Fibroblast of villous mesenchyme (primary cell): ENCODE data around the gene TPM2. TPM values are rescaled to one million over a fixed set of nuclear protein-coding genes. Genes with fewer than 3 reads are reported as not detected.

Experiments
- DNase-seq: peaks from one replicate; pipeline ENCODE4 v3.0.0-alpha.2; 2010; ENCODE audit warnings: low read depth
- H3K4me3 ChIP-seq: 2 replicates; pipeline ENCODE4 v1.5.1; 2011; ENCODE audit warnings: low read depth, mild to moderate bottlenecking, low read length
- total RNA-seq: library from RNA; depleted of rRNA; stranded (reverse); fragments of >200 nt; gene quantifications from 2 replicates; pipeline ENCODE4 v1.2.3, GENCODE V29; 2012
- TF ChIP-seq, protein P1 (sequence below): IDR thresholded peaks from 2 replicates; pipeline ENCODE4 v1.5.1; 2012; ENCODE audit warnings: low read depth, mild to moderate bottlenecking, low read length; ENCODE audit not compliant: insufficient read depth

The TPM2 gene
- total RNA-seq, 1 donor = 1,893 TPM

DNA sequence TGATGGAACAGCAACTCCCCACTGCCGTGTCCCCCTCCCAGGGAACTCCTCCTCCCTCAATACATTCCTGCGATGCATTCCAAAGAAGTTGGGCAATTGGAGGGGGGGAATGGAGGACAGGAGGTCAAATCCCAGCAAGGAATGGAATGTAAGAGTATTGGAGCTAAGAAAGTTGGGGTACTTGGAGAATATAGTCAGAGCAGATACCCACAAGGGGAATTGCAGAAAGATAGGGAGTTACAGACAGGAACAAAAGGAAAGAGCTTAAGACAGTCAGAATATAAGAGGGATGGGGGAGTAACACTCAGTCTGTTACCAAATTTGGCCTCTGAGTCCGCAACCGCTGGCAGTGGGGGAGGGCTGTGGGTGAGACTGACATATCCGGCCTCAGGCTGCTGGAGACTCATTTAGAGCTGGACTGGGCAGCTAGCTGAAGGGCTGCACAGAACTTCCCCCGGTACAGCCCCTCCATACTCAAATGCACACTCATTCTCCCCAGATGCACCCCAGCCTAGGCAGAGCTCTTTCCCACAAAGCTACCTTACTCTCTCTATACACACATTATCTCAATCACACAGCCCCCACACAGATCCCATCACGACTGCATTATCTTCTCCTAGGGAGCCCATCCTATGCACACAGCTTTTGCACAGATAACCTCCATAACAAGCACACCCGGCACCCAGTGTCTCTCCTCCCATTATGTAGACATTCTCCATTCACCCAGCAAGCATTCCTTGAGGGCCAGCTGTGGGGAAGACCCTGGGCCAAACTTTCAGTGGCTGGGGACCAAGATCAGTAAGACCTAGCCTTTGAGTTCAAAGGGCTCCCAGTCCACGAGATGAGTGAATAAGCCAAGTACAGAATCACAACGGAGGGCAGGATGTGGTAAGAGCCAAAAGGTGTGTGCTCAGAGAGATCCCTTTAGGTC lies 38.6 kb upstream of the TPM2 start:
- peak; percentile 88 for DNase-seq
- H3K4me3 ChIP-seq = peak overlapping the region; percentile 88
- TF ChIP-seq, protein P1, sequence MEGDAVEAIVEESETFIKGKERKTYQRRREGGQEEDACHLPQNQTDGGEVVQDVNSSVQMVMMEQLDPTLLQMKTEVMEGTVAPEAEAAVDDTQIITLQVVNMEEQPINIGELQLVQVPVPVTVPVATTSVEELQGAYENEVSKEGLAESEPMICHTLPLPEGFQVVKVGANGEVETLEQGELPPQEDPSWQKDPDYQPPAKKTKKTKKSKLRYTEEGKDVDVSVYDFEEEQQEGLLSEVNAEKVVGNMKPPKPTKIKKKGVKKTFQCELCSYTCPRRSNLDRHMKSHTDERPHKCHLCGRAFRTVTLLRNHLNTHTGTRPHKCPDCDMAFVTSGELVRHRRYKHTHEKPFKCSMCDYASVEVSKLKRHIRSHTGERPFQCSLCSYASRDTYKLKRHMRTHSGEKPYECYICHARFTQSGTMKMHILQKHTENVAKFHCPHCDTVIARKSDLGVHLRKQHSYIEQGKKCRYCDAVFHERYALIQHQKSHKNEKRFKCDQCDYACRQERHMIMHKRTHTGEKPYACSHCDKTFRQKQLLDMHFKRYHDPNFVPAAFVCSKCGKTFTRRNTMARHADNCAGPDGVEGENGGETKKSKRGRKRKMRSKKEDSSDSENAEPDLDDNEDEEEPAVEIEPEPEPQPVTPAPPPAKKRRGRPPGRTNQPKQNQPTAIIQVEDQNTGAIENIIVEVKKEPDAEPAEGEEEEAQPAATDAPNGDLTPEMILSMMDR = no peak

DNA sequence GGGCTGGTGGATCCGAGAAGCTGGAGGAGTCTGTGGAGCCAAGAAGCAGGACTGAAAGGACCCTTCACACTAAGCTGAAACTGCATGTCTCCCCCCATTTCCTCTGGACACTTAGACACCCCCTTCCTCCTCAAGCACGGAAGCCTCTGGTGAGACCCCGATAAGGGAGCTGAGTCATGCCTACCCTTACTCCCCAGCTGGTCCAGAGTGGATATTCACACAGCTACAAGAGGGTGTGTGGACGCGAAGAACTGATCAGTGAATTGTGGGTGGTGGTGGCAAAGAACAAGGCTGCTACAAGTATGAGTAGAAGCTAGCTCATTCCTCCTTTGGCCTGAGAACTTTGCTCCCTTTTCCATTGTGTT lies 37.9 kb upstream of the TPM2 start:
- TF ChIP-seq, protein P1 = no peak
- no peak for DNase-seq
- peak overlapping the region; percentile 88 for H3K4me3 ChIP-seq

DNA sequence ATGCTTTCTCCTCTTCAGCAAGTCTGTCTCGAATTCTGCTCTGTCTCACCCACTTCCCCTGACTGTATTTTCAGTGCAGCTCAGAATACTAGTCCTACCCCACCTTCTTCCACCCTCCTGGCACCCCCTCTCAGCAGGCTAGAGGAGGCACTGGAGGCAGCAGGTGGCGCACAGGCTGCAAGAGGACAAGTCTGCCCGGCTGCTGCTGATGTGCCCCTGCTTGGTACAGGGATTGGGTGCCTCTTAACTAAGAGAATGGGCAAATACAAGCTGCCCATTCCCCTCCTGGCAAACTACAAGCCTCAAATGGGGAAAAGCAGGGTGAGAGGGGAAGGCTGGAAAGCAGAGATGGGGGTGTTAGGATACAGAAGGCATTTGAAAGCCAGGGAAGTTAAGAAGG lies 37.2 kb upstream of the TPM2 start:
- TF ChIP-seq, protein P1 = peak; percentile 29
- H3K4me3 ChIP-seq = peak overlapping the region; percentile 88
- DNase-seq = peak; percentile 42

DNA sequence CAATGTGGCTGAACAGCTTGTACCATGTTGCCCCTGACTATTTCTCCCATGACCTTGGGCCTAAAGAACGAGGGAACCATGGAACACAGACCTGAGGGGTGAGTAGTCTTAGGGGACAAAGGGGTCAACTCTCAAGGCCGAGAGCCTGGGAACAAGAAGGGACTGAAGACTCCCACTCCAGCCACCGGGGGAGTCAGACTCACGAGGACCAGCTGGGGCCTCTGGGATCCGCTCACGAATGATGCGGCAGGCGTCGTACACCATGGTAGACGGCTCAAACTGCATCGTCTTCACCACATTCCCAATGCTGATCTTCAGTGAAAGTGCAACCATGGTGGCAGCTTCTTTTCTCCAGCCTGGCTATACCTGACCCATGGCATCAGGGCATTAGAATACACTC lies 35.6 kb upstream of the TPM2 start:
- DNase-seq = no peak
- H3K4me3 ChIP-seq = no peak overlapping the region
- TF ChIP-seq, protein P1 = no peak

DNA sequence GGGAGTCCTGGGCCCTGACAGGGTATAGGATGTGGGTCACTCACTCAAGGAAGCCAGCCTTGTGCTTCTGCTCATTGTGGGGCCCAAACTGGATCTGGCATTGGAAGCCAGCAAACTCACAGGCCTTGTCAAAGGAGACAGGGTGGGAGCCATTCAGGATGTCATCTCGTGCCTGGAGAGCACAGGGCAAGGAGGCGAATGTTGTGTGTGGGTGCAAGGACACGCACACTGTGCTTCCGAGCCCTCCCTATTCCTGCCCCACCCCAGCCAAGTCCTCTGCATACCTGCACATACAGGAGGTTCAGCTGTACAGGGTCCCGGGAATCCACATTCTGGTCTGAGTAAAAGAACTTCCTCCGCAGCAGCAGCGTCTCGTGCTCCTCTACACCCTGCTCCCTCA lies 34.2 kb upstream of the TPM2 start:
- H3K4me3 ChIP-seq = no peak overlapping the region
- TF ChIP-seq, protein P1 = no peak
- DNase-seq = no peak

DNA sequence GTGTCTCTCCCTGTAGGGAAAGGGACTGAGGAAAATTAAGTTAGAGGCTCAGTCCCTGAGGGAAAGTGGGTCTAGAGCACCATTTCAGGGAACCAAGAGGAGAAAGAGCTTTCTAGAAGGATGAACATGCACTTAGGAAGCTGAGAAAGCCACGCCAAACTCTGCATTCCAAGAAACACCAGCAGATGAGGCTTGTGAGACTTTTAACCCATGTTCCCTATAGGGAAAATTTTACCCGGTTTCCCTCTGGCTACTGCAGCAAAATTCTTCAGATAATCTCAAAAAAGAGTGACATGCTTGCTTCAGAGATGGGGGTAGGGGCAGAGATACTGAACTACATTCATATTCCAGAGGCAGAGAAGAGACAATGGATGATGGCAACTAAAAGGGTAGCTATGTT lies 33.7 kb upstream of the TPM2 start:
- H3K4me3 ChIP-seq = no peak overlapping the region
- TF ChIP-seq, protein P1 = no peak
- no peak for DNase-seq
